Activated T-cell treated with anti-CD3 and anti-CD28 coated beads for 24 hours (primary cell): Measurements from ENCODE around the gene CXXC5.
"Not testable (repeated sequence)": the region's sequence is repeated elsewhere in the genome, so short reads cannot be mapped to it uniquely, and the experiment has no call there.

ENCODE experiments used
- DNase-seq: peaks from one replicate; pipeline ENCODE4 v3.0.0-alpha.2; 2020; ENCODE audit warnings: low read depth

Gene CXXC5

DNA sequence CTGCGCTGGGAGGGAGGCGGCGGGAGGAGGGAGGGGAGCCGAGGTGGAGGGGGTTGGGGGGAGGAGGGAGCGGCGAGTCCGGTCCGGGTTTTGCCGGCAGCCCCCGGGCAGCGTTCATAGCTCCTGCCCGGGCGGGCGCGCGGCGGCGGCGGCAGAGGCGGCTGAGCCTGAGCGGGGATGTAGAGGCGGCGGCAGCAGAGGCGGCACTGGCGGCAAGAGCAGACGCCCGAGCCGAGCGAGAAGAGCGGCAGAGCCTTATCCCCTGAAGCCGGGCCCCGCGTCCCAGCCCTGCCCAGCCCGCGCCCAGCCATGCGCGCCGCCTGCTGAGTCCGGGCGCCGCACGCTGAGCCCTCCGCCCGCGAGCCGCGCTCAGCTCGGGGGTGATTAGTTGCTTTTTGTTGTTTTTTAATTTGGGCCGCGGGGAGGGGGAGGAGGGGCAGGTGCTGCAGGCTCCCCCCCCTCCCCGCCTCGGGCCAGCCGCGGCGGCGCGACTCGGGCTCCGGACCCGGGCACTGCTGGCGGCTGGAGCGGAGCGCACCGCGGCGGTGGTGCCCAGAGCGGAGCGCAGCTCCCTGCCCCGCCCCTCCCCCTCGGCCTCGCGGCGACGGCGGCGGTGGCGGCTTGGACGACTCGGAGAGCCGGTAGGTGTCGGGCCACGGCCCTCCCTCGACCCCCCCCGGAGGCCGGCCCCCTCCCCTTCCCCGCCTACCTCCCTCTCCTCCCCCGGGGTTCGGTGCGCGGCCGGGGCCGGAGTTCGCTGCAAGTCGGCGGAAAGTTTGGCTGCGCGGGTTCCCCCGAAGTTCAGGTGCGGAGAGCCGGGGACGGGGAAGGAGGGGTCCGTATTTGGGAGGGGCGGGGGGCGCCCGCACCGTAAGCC, at the start of gene CXXC5:
TSS of gene CXXC5 (plus strand) at position 145 of the 877 bp plus-strand sequence. CDS start 32,175 bp downstream, outside the sequence.
- no peak for DNase-seq

DNA sequence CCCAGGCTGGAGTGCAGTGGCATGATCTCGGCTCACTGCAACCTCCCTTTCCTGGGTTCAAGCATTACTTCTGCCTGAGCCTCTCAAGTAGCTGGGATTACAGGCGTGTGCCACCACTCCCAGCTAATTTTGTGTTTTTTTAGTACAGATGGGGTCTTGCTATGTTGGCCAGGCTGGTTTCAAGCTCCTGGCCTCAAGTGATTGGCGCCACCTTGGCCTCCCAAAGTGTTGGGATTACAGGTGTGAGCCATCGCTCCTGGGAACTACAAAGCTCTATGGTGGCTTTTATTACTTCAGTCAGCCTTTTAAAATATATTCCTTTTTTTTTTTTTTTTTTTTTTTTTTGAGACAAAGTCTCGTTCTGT, 49.6 kb upstream of the CXXC5 start:
- DNase-seq, result not testable (repeated sequence)

DNA sequence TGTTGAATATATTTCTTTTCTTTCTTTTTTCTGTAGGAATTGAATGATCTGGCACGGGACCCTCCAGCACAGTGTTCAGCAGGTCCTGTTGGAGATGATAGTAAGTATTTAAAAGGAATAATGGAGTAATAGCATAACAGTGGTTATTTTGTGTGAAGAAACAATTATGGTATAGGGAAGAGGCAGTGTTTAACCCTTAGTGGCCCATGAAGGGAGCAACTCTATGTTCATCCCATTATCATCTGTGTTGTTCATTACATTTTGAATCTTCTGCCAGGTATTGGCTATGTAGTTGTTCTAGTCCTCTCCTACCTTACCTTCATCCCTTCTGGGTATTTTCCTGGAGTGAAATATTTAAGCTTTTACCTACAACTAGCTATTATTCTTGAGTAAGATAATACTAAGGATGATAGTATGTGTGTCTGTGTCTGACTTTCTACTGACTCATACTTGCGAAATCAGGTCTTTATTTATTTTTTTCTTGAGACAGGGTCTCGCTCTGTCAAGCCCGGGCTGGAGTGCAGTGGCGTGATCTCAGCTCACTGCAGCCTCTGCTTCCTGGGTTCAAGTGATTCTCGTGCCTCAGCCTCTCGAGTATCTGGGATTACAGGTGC, 47.7 kb upstream of the CXXC5 start:
- no peak for DNase-seq

DNA sequence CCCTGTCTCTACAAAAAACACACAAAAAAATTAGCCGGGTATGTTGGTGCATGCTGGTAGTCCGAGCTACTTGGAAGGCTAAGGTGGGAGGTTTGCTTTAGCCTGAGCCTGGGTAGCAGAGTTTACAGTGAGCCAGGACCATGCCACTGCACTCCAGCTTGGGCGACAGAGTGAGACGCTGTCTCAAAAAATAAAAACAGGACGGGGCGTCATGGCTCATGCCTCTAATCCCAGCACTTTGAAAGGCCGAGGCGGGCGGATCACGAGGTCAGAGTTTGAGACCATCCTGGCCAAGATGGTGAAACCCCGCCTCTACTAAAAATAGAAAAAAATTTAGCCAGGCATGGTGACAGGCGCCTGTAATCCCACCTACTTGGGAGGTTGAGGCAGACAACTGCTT, 46.7 kb upstream of the CXXC5 start:
- no peak for DNase-seq

DNA sequence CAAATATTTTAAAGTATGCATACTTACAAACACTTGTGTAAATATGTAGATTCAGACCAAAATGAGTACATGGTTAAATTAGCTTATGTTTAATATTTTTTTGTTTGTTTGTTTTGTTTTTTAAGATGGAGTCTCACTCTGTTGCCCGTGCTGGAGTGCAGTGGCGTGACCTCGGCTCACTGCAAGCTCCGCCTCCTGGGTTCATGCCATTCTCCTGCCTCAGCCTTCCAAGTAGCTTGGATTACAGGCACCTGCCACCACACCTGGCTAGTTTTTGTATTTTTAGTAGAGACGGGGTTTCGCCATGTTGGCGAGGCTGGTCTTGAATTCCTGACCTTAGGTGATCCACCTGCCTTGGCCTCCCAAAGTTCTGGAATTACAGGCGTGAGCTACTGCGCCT, 46.2 kb upstream of the CXXC5 start:
- DNase-seq, result not testable (repeated sequence)

DNA sequence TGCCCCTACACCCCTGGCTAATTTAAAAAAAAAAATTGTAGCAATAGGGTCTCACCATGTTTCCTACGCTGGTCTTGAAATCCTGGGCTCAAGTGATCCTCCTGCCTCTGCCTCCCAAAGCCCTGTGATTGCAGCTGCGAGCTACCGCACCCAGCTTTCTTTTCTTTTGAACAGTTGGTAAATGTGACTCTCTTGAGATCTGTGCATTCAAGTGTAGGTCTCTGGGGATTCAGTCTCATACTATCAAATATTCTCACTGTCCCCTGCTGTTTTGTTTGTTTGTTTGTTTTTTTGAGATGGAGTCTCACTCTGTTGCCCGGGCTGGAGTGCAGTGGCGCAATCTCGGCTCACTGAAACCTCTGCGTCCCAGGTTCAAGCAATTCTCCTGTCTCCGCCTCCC, 42.3 kb upstream of the CXXC5 start:
- DNase-seq, result no peak

DNA sequence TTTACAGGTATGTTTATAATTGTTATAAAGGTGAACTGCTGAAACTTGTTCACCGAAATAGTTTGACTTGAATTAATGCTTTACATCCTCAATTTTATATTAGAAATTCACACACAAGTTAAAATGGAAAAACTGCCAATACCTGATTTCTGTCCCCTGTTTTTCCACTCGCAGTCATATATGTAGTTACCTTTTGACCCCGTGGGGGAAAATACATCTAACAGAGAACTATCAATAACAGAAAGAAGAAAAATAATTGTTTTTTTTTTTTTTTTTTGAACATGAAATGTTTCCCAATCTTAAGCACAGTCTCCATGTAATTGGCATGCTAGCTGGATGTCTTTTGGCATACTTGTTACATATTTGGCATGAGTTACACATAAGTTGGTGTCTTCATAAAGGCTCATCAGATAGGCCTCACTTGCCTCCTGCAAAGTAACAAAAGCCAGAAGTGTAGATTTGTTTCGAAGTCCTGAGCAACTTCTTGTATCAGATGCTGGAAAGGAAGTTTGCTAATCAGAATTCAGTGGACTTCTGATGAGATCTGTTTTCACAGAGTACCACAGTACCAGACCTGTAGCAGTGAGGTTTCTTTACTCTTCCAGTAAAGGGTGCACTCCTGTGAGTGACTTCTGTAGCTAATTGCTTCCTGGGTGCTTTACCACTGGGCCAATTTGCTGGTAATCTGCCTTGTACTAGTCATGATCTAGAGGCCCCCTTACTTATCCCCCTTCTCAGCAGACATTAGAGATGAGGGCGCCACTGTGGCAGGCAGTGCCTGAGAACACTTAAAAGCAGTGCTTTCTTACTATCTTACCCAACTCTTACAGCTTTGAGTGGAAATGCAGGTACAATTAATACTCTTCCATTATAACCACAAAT, 36.2 kb upstream of the CXXC5 start:
- no peak for DNase-seq

DNA sequence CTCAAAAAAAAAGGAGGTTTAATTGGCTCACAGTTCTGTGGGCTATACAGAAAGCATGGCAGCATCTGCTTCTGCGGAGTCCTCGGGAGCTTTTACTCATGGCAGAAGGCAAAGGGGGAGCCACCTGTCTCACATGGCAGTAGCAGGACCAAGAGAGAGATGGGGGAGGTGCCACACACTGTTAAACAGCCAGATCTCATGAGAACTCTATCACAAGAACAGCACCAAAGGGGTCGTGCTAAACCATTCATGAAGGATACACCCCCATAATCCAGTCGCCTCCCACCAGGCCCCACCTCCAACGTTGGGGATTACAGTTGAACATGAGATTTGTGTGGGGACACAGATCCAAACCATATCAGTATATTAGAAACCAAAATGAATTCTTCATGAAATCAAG, 28.3 kb upstream of the CXXC5 start:
- no peak for DNase-seq

DNA sequence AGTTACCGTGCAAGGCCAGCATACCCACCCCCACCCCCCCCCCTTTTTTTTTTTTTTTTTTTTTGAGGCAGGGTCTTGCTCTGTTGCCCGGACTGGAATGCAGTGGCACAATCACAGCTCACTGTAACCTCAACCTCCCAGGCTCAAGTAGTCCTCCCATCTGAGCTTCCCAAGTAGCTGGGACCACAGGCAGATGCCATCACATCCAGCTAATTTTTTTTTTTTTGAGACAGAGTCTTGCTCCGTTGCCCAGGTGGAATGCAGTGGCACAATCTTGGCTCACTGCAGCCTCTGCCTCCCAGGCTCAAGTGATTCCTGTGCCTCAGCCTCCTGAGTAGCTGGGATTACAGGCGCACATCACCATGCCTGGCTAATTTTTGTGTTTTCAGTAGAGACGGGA, 22.8 kb upstream of the CXXC5 start:
- DNase-seq, result not testable (repeated sequence)

DNA sequence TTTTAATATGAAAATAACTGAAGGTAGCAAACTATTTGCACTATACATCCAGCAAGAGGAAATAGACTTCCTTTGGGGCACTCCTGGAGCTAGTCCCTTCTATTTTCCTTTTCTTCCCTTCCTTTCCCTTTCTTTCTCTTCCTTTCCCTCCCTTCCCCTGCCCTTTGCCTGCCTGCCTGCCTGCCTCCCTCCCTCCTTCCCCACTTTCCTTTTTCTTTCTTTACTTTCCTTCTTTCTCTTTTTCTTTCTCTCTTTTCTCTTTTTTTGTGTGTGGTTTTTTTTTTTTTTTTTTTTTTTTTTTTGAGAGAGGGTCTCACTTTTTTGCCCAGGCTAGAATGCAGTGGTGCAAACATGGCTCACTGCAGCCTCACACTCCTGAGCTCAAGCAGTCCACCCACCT, 17.3 kb upstream of the CXXC5 start:
- no peak for DNase-seq

DNA sequence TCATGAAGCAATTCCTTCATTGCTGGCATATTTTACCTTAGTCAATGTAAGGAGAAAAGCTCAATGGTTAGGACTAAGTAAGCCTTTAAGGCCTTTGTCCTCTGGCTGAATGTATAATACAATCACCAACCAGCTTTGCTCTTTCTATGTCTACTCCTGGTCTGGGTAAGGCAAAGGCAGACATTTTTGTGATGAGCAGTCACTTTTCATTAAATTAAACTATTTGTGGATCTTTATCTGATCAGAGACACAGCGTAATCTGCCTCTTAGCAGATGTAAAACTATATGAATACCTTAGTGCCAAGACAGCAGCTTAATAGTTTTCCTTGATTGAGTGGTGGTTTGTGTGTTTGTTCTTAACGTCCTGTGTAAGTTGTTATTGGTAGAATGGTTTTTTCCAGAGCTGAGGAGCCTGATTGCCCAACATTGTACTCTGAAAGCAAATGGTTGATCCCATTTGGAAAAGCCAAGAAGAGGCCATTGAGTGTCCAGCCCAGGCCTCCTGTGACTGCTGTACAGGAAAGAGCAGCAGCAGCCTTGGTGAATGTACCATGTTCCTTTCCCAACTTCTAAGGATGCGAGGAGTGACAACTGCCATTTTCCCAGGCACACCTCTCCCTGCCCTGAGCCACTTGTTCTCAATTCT, 16.5 kb upstream of the CXXC5 start:
- no peak for DNase-seq

DNA sequence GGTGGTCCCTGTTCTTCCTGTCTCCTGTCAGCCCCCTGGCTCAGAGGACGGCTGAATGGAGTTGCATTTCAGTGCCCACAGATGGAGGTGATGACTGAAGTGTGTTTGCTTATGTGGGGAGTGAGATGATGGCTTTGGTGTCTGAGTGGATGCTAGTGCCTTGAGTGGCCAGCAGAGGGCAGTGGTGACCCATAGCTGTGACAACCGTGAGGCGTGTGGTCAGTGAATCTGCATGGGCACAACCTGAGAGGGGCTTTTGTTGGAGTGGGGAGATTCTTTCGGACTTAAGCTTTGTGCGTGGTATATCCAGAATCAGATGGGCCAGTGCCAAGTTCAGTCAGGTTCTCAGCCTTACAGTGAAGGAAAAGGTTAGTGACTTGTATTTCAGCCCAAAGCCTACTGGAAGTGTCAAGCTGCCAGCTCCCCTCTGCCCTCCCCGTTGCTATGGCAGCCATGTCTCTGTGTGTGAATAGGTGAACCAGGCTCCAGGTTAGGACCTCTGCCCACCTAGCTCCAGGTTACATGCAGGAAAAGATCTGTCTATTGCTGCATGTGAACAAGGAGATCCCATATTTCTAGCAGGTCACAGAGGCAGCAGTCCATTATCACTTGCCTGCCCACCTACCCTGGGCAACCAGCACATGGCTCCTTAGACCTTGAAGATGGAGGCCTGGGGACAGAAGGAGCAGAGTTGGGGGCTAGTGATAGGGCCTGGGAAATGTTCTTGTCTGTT, 14.7 kb upstream of the CXXC5 start:
- peak; percentile 48 for DNase-seq

DNA sequence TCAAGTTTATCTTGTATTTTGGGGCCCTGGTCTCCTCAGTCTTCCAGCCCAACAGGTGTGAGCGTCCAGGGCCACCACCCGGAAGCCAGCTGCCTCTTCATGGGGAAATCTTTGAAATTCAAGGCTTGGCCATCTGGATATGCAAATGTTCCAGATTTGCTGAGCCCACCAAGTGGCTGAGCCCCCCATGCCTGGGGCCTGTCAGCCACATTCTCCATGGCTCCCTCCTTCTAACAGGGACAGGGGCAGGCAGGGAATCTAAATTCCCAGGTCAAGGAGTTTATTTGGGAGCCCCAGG, 14.2 kb upstream of the CXXC5 start:
- no peak for DNase-seq

DNA sequence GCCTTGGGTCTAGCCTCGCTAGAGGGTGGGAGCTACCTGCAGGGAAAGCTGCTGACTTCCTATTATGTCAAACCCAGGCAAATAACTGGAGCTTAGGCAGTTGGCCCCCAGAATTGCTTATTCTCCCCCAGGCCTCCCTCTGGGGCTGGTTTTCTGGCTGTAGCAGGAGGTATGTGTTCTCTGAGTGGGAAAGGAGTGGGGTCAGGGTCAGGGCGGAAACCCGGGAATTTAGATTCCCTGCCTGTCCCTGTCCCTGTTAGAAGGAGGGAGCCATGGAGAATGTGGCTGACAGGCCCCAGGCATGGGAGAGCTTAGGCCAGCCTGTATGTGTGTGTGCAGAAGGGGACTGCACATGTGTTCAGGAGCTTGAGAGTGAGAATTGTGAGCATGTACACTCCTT, 13.6 kb upstream of the CXXC5 start:
- DNase-seq, result no peak

DNA sequence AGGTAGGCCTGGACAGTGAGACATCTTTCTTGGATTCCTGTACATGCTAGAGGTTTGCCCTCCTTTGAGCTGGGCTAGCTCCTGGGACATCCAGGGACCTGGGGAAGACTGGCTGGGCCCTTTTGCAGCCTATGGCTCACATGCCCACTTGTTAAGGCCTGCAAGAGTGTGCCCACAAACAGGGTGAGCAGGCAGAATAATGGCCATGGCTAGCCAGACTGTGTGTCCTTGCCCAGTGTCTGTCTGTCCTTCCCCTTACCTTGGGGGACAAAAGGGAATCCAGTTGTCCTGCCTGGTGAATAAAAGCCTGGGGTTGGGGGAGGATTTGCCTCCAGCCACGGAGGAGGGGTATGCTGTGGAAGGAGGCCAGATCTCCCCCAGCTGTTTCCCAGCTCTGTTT, 13.0 kb upstream of the CXXC5 start:
- no peak for DNase-seq

DNA sequence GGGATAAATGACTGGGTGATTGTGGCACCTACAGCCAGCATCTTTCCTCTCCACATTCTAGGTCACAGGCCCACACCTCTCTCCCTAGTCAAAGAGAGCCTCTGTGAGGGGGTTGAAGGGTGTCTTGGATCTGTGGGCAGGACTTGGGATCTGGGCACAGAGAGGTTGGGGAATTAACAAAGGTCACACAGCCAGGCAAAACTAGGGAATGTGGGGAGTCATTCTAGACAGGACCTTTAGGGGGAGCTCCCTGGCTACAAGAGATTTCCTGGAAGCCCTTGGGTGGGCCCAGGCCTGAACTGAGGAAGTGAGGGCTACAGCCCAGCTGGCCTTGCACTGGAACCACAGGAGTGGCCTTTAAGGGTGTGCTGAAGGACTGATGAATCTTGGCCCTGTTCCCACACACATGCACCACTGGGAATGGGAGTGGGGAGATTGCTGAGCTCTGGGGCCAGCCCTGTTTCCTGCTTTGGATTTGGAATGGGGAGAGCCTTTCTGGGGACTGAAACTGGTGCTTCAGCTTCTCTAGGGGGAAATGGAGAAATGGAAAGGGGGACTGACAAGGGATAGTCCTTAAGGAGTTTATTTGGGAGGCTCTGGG, 12.4 kb upstream of the CXXC5 start:
- DNase-seq, result no peak

DNA sequence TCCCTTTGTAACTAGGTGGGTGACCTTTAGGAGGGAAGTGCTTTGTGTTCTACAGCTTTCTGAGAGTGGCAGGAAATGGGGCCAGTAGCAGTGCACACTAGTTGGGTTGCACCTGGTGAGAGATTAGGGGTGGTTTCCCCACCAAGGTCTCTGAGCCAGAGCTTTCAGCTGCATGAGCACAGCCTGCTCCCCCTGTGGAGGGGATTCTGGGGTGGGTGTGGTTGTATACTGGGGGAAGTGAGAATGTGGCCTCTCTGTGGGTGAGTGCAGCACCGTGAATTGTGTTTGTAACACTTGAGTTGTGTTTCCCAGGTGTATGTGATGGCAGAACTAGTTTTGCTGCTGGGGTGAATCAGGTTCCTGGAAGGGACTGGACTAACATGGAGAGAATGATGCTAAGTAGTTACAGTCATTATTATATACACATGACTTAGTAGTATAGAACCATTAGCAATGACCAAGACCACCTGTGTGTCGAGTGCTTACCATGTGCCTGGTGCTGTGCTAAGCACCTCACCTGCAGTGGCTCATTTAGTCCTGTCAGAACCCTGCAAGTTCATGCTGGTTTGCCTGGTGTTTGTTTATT, 11.8 kb upstream of the CXXC5 start:
- peak; percentile 44 for DNase-seq

DNA sequence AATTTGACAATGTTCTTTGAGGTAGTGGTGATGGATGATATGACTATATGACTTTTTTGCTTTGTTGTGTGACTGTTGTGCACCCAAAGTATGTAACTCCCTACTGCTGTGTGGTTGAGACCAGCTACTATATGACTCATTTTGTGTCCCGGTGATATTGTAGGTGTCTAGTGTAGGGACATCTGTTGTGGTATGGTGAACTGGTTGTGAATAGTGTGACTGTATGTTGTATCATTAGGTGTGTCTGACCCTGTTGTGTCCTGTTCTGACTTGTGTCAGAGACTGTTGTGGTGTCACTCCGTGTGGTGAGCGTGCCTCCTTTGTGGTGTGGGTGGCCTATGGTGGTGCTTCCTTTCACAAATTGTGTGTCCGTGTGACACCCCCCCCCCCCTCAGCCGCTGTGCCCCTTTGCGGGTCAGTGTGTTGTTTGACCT, 11.2 kb upstream of the CXXC5 start:
- DNase-seq, result no peak

DNA sequence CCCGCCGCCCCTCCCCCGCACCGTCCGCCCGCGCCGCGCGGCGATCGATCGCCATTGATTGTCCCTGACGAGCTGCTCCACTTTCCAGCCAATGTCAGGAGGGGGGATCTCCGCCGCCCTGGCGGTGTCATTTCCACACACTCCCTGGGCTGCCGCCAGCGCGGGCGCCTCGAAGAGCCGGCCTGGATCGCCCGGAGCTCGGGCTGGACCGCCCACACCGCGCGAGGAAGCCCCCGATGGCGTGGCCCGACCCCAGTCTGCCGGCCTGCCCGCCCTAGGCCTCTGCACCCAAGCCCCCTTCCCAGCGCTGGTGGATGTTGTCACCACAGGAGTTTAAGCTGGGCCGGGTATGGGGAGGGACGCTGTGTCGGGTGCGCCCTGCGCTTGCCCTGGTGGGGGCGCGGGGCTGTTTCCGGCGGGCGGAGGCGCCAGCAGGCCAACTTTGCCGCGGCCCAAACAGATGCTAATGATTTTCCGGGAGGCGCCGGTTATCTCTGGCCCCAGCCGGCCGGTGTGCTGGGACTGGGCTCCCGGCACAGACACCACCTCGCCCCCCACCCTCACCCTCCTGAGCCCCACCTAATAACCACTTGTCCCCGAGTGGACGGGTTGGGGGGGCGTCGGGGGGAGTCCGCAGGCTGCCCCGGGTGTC, 10.6 kb upstream of the CXXC5 start:
- DNase-seq, result no peak

DNA sequence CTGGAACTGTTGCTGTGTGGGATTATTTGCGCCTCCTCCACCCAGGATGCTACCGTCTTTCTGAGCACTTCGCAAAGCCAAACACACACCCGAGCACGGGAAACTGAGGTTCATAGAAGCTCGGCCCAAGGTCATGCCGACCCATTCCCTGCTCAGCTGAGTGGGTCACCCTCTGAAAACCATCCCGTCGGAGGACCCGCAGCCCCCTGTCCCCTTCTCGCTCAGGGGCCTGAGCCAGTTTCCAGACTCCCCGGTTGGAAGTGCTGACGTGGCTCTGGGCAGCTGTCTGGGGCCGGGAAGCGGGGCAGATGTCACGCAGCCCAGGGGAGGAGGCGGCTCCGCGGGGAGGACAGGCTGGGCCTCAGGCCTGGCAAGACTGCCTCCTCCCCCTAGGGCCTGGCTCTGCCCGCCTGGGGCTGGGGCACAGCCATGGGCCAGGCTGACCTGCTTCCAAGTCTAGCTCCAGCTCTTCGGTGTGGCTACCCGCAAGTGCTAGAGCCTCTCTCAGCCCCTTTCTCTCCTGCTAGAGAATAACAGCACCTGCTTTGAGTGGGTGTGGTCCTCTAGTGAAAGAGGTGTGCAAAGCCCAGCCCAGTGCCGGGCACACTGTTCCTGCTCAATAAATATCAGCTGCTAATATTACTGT, 9.9 kb upstream of the CXXC5 start:
- DNase-seq, result no peak
